Stimulated activated naive CD8-positive, alpha-beta T cell treated with anti-CD3 and anti-CD28 coated beads, Interleukin-15, Interleukin-2, amounts not matched to agents 100 ng/mL and 50 ng/mL, for 24 hours (primary cell): ENCODE data around the gene CACHD1.

Experiments used
- H3K27ac Mint-ChIP-seq: one replicate; pipeline ENCODE4 v1.8.0; 2021; ENCODE audit warnings: mild to moderate bottlenecking, mixed read lengths
- H3K27me3 Mint-ChIP-seq: one replicate; pipeline ENCODE4 v1.8.0; 2021; ENCODE audit warnings: mixed read lengths
- H3K36me3 Mint-ChIP-seq: one replicate; pipeline ENCODE4 v1.8.0; 2021; ENCODE audit warnings: low read depth, mixed read lengths
- H3K4me1 Mint-ChIP-seq: one replicate; pipeline ENCODE4 v1.8.0; 2021; ENCODE audit warnings: low read depth, mixed read lengths
- H3K4me3 Mint-ChIP-seq: one replicate; pipeline ENCODE4 v1.8.0; 2021; ENCODE audit warnings: mild to moderate bottlenecking, mixed read lengths
- H3K9me3 Mint-ChIP-seq: one replicate; pipeline ENCODE4 v1.8.0; 2021; ENCODE audit warnings: mixed read lengths

CACHD1 gene

GRCh38 chr1:64466033-64466432 lies 3.9 kb upstream of the CACHD1 start:
- peaks cover 9% of the 10 kb centered on the region for H3K4me1 Mint-ChIP-seq
- no peak overlapping the region for H3K27ac Mint-ChIP-seq

GRCh38 chr1:64469116-64469976 lies 583 bp upstream of the CACHD1 start:
- Mint-ChIP-seq H3K27ac (no peak overlapping the region), H3K4me1 (peaks cover 20% of the 10 kb centered on the region), H3K27me3 (peaks cover 59% of the 10 kb centered on the region), H3K4me3 (peak overlapping the region; percentile 66), H3K36me3 (no peaks in the 10 kb centered on the region), H3K9me3 (no peaks in the 10 kb centered on the region)

More at GRCh38 chr1:64466033-64466432, 3.9 kb upstream of the CACHD1 start:
- Mint-ChIP-seq H3K4me3 (no peak overlapping the region), H3K36me3 (no peaks in the 10 kb centered on the region), H3K9me3 (no peaks in the 10 kb centered on the region), H3K27me3 (peaks cover 39% of the 10 kb centered on the region)

DNA sequence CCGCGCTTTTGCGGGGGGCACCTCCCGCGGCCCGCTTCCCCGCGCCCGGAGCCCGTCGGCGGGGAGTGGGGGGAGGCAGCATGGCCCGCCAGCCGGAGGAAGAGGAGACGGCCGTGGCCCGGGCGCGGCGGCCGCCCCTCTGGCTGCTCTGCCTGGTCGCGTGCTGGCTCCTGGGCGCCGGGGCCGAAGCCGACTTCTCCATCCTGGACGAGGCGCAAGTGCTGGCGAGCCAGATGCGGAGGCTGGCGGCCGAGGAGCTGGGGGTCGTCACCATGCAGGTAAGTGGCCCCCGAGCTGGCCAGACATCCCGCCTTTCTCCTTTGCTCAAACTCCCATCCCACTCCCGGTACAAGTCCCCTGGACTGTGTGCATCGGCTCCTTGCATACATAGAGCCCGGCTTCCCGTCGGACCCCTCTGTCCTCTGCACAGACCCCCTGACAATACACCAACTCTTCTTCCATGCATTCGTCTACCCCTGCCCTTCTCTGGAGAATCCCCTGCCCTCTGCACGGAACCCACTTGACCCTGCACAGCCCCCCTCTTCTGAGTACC lies 812 bp downstream of the CACHD1 start:
- Mint-ChIP-seq H3K4me1 (peaks cover 20% of the 10 kb centered on the region), H3K9me3 (no peaks in the 10 kb centered on the region), H3K27me3 (peaks cover 60% of the 10 kb centered on the region), H3K4me3 (peak overlapping the region; percentile 88), H3K27ac (peak overlapping the region; percentile 37), H3K36me3 (no peaks in the 10 kb centered on the region)

GRCh38 chr1:64471218-64472039 lies 1.5 kb downstream of the CACHD1 start:
- peaks cover 20% of the 10 kb centered on the region for H3K4me1 Mint-ChIP-seq
- peak overlapping the region; percentile 88 for H3K4me3 Mint-ChIP-seq
- H3K9me3 Mint-ChIP-seq = no peaks in the 10 kb centered on the region
- H3K27ac Mint-ChIP-seq = peak overlapping the region; percentile 37
- peaks cover 60% of the 10 kb centered on the region for H3K27me3 Mint-ChIP-seq
- no peaks in the 10 kb centered on the region for H3K36me3 Mint-ChIP-seq

DNA sequence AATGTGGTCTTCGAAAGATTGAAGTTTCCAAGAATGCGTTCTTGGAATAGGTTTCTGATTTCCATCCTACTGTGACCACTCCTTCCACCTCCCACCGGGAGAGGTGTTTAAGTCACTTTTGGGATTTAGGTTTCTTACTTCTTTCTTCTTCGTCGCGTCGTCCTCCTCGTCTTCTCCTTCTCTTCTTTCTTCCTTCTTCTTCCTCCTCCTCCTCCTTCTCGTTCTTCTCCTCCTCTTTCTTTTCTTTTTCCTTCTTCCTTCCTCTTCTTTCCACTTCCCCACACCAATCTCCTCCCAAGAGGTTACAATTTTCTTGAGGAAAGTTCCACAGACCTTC lies 2.1 kb downstream of the CACHD1 start:
- H3K4me3 Mint-ChIP-seq = peak overlapping the region; percentile 44
- peaks cover 20% of the 10 kb centered on the region for H3K4me1 Mint-ChIP-seq
- no peaks in the 10 kb centered on the region for H3K9me3 Mint-ChIP-seq
- no peaks in the 10 kb centered on the region for H3K36me3 Mint-ChIP-seq
- peaks cover 57% of the 10 kb centered on the region for H3K27me3 Mint-ChIP-seq
- no peak overlapping the region for H3K27ac Mint-ChIP-seq

- no peak overlapping the region for H3K4me3 Mint-ChIP-seq
- H3K9me3 Mint-ChIP-seq = no peaks in the 10 kb centered on the region
- H3K27ac Mint-ChIP-seq = no peak overlapping the region
- no peaks in the 10 kb centered on the region for H3K36me3 Mint-ChIP-seq
- peaks cover 20% of the 10 kb centered on the region for H3K4me1 Mint-ChIP-seq
- H3K27me3 Mint-ChIP-seq = peaks cover 50% of the 10 kb centered on the region
These were observed 2.9 kb downstream of the CACHD1 start for GRCh38 chr1:64472805-64473204.

DNA sequence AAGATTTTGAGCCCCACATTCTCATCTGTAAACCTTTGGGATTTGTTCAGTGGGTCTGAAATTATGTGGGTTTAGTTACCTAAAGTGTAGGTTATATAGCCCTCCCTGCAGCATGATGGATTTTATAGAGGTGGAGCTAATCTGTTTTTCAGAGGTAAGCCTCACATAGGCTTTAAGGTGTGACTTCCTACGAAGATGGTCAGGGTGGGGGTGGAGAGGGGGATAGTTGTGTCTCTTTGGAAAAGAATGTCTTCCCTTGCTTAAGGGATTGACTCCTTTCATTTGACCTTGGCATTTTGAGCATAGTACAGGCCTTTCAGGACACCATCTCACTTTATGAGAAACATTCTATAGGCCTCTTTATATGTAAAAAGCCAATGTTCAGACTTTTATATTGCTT lies 3.4 kb downstream of the CACHD1 start:
- Mint-ChIP-seq H3K9me3 (no peaks in the 10 kb centered on the region), H3K4me1 (peaks cover 20% of the 10 kb centered on the region), H3K4me3 (no peak overlapping the region), H3K27me3 (peaks cover 44% of the 10 kb centered on the region), H3K27ac (no peak overlapping the region), H3K36me3 (no peaks in the 10 kb centered on the region)

DNA sequence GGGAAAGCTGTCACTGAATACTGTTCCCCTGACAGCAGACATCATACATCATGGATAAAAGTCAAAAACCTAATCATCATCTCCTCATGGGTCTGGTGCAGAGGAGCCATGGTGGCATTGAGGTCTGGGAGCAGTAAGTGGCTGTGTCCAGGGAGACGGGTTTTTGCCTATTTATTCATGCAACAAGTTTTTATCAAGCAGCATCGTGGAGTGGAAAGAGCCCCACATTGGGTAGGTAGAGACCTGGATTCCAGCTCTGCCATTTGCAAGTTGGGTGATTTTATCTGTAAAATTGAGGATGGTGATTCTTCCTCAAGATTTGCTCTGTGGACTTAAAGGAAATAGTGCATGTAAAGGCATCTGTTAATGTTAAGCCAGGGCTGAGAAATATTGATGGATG lies 4.2 kb downstream of the CACHD1 start:
- peaks cover 19% of the 10 kb centered on the region for H3K4me1 Mint-ChIP-seq
- H3K36me3 Mint-ChIP-seq = no peaks in the 10 kb centered on the region
- H3K27me3 Mint-ChIP-seq = peaks cover 36% of the 10 kb centered on the region
- H3K4me3 Mint-ChIP-seq = no peak overlapping the region
- no peaks in the 10 kb centered on the region for H3K9me3 Mint-ChIP-seq
- H3K27ac Mint-ChIP-seq = no peak overlapping the region

- peaks cover 15% of the 10 kb centered on the region for H3K4me1 Mint-ChIP-seq
- H3K27ac Mint-ChIP-seq = no peak overlapping the region
- H3K27me3 Mint-ChIP-seq = peaks cover 31% of the 10 kb centered on the region
- no peak overlapping the region for H3K4me3 Mint-ChIP-seq
- no peaks in the 10 kb centered on the region for H3K36me3 Mint-ChIP-seq
- no peaks in the 10 kb centered on the region for H3K9me3 Mint-ChIP-seq
These were observed 4.9 kb downstream of the CACHD1 start for GRCh38 chr1:64474665-64475439.

DNA sequence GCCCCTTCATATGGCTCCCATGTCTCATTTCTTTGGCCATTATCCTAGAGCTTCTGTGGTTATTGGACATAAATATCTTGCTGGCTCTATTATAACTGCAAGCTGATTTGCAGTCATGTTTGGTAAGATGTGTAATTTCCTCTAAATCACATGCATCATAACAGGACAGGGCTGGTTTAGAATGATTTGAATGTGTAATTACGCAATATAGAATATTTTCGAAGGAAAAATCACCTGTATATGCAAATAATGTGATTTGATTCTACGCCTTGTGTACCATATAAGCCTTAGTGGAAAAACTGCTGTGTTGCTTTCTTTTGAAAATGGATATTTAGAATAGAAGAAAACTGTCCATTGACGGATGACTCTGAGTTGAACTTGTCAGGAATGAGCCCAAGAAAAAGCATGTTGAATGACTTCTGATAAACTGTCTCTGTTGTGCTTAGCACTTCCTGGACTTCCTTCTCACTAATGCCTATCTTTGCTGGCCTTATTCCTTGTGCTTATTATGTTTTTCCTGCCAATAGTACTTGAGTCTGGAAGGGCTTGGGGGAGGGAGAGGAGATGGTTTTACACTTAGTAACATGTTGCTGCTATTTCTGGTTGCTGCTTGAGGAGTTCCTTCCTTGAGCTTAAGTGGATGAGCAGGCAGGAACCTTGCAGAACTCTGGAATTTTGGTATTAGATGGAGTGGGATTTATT lies 6.5 kb downstream of the CACHD1 start:
- peaks cover 9% of the 10 kb centered on the region for H3K4me1 Mint-ChIP-seq
- H3K27ac Mint-ChIP-seq = no peak overlapping the region
- no peak overlapping the region for H3K4me3 Mint-ChIP-seq
- H3K36me3 Mint-ChIP-seq = no peaks in the 10 kb centered on the region
- peaks cover 24% of the 10 kb centered on the region for H3K27me3 Mint-ChIP-seq
- H3K9me3 Mint-ChIP-seq = no peaks in the 10 kb centered on the region

- no peak overlapping the region for H3K27ac Mint-ChIP-seq
- H3K36me3 Mint-ChIP-seq = no peaks in the 10 kb centered on the region
- peaks cover 6% of the 10 kb centered on the region for H3K27me3 Mint-ChIP-seq
- no peaks in the 10 kb centered on the region for H3K9me3 Mint-ChIP-seq
- H3K4me1 Mint-ChIP-seq = no peaks in the 10 kb centered on the region
- no peak overlapping the region for H3K4me3 Mint-ChIP-seq
These were observed 8.9 kb downstream of the CACHD1 start for GRCh38 chr1:64478594-64479470.

DNA sequence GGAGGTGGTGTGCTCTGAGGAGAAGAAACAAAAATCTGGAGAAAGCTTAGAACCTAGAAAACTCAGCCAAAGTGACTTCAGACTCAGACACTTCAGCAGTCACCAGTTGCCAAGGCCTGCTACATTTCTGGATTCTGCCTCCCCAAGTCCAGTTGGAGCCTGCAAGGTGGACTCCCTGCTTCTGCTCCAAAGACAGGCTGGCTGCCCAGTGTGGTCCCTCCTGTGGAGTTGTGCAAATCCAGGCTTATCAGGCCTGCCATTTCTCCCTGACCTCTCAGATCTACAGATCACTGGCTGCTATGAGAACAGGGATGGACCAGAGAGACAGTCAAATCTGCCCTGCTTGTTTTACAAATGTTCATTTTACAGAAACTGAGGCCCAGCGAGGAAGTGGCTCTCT lies 9.9 kb downstream of the CACHD1 start:
- H3K27ac Mint-ChIP-seq = no peak overlapping the region
- H3K9me3 Mint-ChIP-seq = no peaks in the 10 kb centered on the region

DNA sequence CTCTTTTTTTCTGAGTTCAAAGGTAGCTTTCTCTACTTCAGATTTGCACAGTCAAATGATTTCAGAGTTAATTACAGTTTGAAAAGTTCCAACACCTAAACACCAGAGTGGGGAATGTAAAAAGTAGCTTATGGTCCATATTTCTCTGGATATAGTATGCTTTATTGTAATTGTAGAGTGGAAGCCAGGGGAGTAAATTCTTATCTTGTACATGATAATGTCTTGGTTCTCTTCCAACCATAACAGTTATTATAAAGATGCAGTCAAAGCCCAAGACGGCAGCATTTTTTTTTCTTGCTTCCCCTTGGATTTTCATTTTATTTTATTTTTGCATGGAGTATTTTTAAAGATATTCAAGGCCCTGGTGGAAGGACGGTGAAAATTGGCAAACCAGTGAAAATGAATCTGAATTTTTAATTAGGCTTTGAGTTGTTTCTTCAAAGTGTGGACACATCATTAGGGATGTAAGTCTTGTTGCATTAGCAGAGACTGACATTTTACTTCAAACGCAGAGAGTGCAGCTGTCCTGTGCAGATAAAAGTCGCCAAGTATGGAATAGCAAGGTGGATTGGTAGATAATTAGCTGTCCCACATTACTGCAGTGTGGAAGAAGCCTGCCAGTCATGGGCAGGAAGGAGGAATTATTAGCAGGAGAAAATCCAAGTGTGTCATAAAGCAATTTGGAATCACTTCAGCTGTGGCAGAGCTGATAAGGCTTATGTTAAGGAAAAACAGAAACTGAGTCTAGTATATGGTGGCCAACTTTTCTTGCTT lies 11.3 kb downstream of the CACHD1 start:
- Mint-ChIP-seq H3K36me3 (no peaks in the 10 kb centered on the region), H3K27ac (no peak overlapping the region), H3K4me3 (no peak overlapping the region), H3K27me3 (no peaks in the 10 kb centered on the region), H3K9me3 (no peaks in the 10 kb centered on the region), H3K4me1 (no peaks in the 10 kb centered on the region)

More for the DNA sequence above, 9.9 kb downstream of the CACHD1 start:
- no peaks in the 10 kb centered on the region for H3K36me3 Mint-ChIP-seq
- no peaks in the 10 kb centered on the region for H3K27me3 Mint-ChIP-seq
- H3K4me3 Mint-ChIP-seq = no peak overlapping the region
- H3K4me1 Mint-ChIP-seq = no peaks in the 10 kb centered on the region
